ENCODE measurements around the gene POSTN. TPM values are rescaled to one million over a fixed set of nuclear protein-coding genes. Genes with fewer than 3 reads are reported as not detected.

The POSTN gene
- total and polyA plus RNA-seq, 2 of the 8 experiments (the other 6 are each of a cell fraction or from before 2014, with no cell fraction given): 0.30 to 0.74 TPM

DNA sequence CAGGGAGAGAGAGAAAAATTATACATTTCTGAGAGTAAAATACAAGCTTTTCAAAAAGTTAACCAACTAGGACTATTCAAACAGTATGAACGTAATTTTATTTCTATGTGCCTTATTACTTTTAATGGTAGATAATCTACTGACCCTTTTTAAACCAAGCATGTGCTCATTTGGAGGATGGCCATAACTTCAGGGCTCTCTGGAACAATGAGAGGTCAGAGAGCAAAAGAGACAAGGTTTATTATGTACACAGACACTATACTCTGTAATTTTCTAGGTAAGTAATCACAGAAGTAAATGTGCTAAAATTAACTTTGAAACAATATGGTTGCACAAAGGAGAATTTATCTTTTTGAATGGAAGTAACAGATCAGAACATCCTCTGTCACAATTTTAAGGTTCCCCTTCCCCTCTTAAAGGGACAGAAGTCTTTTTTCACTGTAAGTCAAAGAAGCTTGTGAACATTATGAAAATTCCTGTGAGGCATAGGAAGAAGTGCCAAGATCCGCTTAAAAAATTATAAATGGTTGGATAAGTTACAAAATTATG is 1.0 kb downstream of the POSTN start:
- Histone ChIP-seq H3K4me1 (replicated peaks in 1 of 4; ENCODE audit: control insufficient read depth in 3 of 4, insufficient read depth in 4 of 4, low read length in 3 of 4) (peaks cover 0 to 10% (median 1%) of the 10 kb centered on the region in 4 experiments; a peak in 2 of 7 replicates), H3K4ac (replicated peaks; ENCODE audit: insufficient read length, low read depth, low read length) (no peak overlapping the region), H3K27me3 (replicated peaks in 1 of 4; ENCODE audit: control insufficient read depth in 3 of 4, extremely low read depth in 1 of 4, insufficient read depth in 3 of 4, low read length in 3 of 4) (no peaks in the 10 kb centered on the region), H4K5ac (ENCODE audit: insufficient read length, low read depth, low read length) (no peak overlapping the region), H3K36me3 (ENCODE audit: control insufficient read depth in 2 of 4, insufficient read depth in 4 of 4, low read length in 3 of 4) (no peaks in the 10 kb centered on the region), H3K9me3 (ENCODE audit: insufficient read depth in 2 of 2, low read depth in 1 of 2, low read length in 1 of 2) (no peaks in the 10 kb centered on the region), H2BK20ac (ENCODE audit: low read length) (no peak overlapping the region), H2AK5ac (ENCODE audit: low read depth, low read length) (no peak overlapping the region), H2BK5ac (ENCODE audit: low read depth, low read length) (no peak overlapping the region), H3K27ac (ENCODE audit: low read depth, low read length) (no peak overlapping the region), H3K9ac (replicated peaks in 1 of 4; ENCODE audit: extremely low read depth in 1 of 4, low read depth in 3 of 4, low read length in 3 of 4) (no peak overlapping the region), H2BK12ac (ENCODE audit: low read depth, low read length) (no peak overlapping the region), H3K18ac (ENCODE audit: extremely low read depth, low read length) (no peak overlapping the region), H3K79me1 (ENCODE audit: low read depth, low read length) (no peaks in the 10 kb centered on the region), H3K23me2 (ENCODE audit: low read depth, low read length) (no peaks in the 10 kb centered on the region), H2BK15ac (ENCODE audit: low read length) (no peak overlapping the region), H2AFZ (ENCODE audit: low read length) (no peak overlapping the region), H3K14ac (ENCODE audit: insufficient read length) (no peak overlapping the region), H3K4me2 (ENCODE audit: insufficient read depth in 1 of 2, low read depth in 2 of 2, low read length in 2 of 2) (no peak overlapping the region), H3K4me3 (ENCODE audit: extremely low read depth in 1 of 4, insufficient read depth in 2 of 4, low read depth in 3 of 4, low read length in 4 of 4) (no peak overlapping the region), H4K20me1 (replicated peaks in 1 of 2; ENCODE audit: control insufficient read depth in 1 of 2, insufficient read depth in 2 of 2, low read length in 2 of 2) (no peaks in the 10 kb centered on the region), H3K56ac (replicated peaks; ENCODE audit: insufficient read length, low read depth, low read length) (no peak overlapping the region), H4K91ac (replicated peaks; ENCODE audit: insufficient read length, low read length) (no peak overlapping the region), H2BK120ac (replicated peaks; ENCODE audit: low read depth, low read length) (no peak overlapping the region), H3K23ac (ENCODE audit: insufficient read length) (no peak overlapping the region), H3K79me2 (ENCODE audit: control insufficient read depth in 1 of 2, insufficient read depth in 2 of 2, low read length in 2 of 2) (no peaks in the 10 kb centered on the region), H4K8ac (ENCODE audit: extremely low read depth, insufficient read depth, low read length) (no peak overlapping the region)
- no peak for FAIRE-seq
- CTCF ChIA-PET (ENCODE audit: partially characterized antibody): no interaction called here
- POLR2A ChIA-PET (ENCODE audit: partially characterized antibody): interaction anchor here (0.6 kb wide), 1 partner anchor 462 kb away, joined by 4 read pairs; no protein-coding TSS in a partner anchor
- no peak for DNase-seq (ENCODE audit: low read depth in 1 of 2, low spot score in 2 of 2)
- WGBS, 2 experiments (ENCODE audit: extremely low coverage in 1 of 2, insufficient coverage in 1 of 2, insufficient read length in 1 of 2, insufficient replicate concordance in 2 of 2, low coverage in 1 of 2, low lambda C conversion rate in 2 of 2, missing lambda C conversion rate in 1 of 2): 67% methylated on average over 2 of the region's 2 CpGs; no CpG with 5 or more reads in 1 of the 2 experiments
- TF ChIP-seq, protein P1, sequence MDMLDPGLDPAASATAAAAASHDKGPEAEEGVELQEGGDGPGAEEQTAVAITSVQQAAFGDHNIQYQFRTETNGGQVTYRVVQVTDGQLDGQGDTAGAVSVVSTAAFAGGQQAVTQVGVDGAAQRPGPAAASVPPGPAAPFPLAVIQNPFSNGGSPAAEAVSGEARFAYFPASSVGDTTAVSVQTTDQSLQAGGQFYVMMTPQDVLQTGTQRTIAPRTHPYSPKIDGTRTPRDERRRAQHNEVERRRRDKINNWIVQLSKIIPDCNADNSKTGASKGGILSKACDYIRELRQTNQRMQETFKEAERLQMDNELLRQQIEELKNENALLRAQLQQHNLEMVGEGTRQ (IDR thresholded peaks at IDR 0.05; ENCODE audit: low read length): no peak

Measured in H1 (cell line).